A204.1 (cell line): ENCODE results near the gene CASP1.
"Not testable (repeated sequence)": the region's sequence is repeated elsewhere in the genome, so short reads cannot be mapped to it uniquely, and the experiment has no call there.

Experiments used
- FAIRE-seq: peaks from 2 replicates; lab custom pipeline; 2012; peaks lifted over from hg19 to GRCh38; lab: Jason Lieb, UNC

The CASP1 gene

GRCh38 chr11:105045676-105046296 lies 10.8 kb upstream of the CASP1 start:
- FAIRE-seq, result no peak

- not testable (repeated sequence) for FAIRE-seq
Measured at GRCh38 chr11:105044557-105045524, 9.9 kb upstream of the CASP1 start, which contains the start of gene CARD16. Gene CARD16, minus strand, starts transcription at chr11:105045335. Its CDS starts 38 bp downstream, at chr11:105045297.

- no peak for FAIRE-seq
Measured at GRCh38 chr11:105042178-105042577, 7.2 kb upstream of the CASP1 start.

- no peak for FAIRE-seq
Measured at GRCh38 chr11:105040703-105041102, 5.8 kb upstream of the CASP1 start.

GRCh38 chr11:105034388-105034787 lies 556 bp downstream of the CASP1 start:
- not testable (repeated sequence) for FAIRE-seq

- no peak for FAIRE-seq
Measured at GRCh38 chr11:105033781-105034180, 1.2 kb downstream of the CASP1 start.

GRCh38 chr11:105033343-105033742 lies 1.6 kb downstream of the CASP1 start:
- FAIRE-seq, result no peak

- no peak for FAIRE-seq
Measured at GRCh38 chr11:105032495-105032894, 2.4 kb downstream of the CASP1 start.

GRCh38 chr11:105027678-105028077 lies 7.3 kb downstream of the CASP1 start:
- FAIRE-seq, result no peak

GRCh38 chr11:105024394-105024793 lies 10.6 kb downstream of the CASP1 start:
- no peak for FAIRE-seq

- no peak for FAIRE-seq
Measured at GRCh38 chr11:105023003-105023402, 11.9 kb downstream of the CASP1 start, which contains the start of gene CASP5. Gene CASP5, minus strand, starts transcription at chr11:105023168. Its CDS starts 32 bp downstream, at chr11:105023136.

GRCh38 chr11:105022527-105022926 lies 12.4 kb downstream of the CASP1 start:
- FAIRE-seq, result no peak

GRCh38 chr11:105007463-105007862 lies 27.5 kb downstream of the CASP1 start:
- no peak for FAIRE-seq

GRCh38 chr11:105005451-105005845 lies 29.5 kb downstream of the CASP1 start:
- no peak for FAIRE-seq

GRCh38 chr11:105004021-105004420 lies 30.9 kb downstream of the CASP1 start:
- FAIRE-seq, result no peak

- FAIRE-seq, result no peak
Measured at GRCh38 chr11:105003151-105003550, 31.8 kb downstream of the CASP1 start.

- FAIRE-seq, result no peak
Measured at GRCh38 chr11:105000797-105001196, 34.1 kb downstream of the CASP1 start.

GRCh38 chr11:105000167-105000566 lies 34.8 kb downstream of the CASP1 start:
- no peak for FAIRE-seq

- FAIRE-seq, result no peak
Measured at GRCh38 chr11:104999721-105000120, 35.2 kb downstream of the CASP1 start.

GRCh38 chr11:104997288-104997687 lies 37.7 kb downstream of the CASP1 start:
- no peak for FAIRE-seq

GRCh38 chr11:104995001-104995408 lies 39.9 kb downstream of the CASP1 start:
- FAIRE-seq, result no peak

GRCh38 chr11:104992781-104993180 lies 42.2 kb downstream of the CASP1 start:
- FAIRE-seq, result no peak

GRCh38 chr11:104991994-104992393 lies 43.0 kb downstream of the CASP1 start:
- FAIRE-seq, result no peak
